ENCODE results near the gene ARRDC1.
"Not testable (repeated sequence)": the region's sequence is repeated elsewhere in the genome, so short reads cannot be mapped to it uniquely, and the experiment has no call there.

ARRDC1 gene

GRCh38 chr9:137583347-137583746 lies 22.1 kb upstream of the ARRDC1 start:
- DNase-seq: no peak

- DNase-seq: no peak
Measured at GRCh38 chr9:137583957-137584356, 21.5 kb upstream of the ARRDC1 start.

GRCh38 chr9:137586854-137587253 lies 18.6 kb upstream of the ARRDC1 start:
- DNase-seq: no peak

DNA sequence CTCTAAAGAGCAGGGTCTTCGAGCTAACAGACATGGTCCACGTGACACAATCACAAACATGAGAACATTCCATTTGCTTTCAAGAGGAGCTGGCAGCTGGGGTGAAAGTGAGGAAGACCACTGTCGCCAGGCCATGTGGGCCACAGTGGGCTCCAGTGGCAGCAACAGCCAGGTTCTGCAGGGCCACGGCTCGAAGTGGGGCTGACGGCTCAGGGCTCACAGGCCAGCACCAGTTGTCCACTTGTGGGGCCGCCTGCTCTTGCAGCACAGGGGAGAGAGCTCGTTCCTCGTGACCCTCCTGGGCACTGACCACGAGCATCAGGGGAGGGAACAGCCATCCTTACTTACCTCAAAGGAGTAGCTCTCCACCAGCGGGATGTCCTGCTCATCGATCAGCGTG lies 17.2 kb upstream of the ARRDC1 start:
- no peak for DNase-seq

DNA sequence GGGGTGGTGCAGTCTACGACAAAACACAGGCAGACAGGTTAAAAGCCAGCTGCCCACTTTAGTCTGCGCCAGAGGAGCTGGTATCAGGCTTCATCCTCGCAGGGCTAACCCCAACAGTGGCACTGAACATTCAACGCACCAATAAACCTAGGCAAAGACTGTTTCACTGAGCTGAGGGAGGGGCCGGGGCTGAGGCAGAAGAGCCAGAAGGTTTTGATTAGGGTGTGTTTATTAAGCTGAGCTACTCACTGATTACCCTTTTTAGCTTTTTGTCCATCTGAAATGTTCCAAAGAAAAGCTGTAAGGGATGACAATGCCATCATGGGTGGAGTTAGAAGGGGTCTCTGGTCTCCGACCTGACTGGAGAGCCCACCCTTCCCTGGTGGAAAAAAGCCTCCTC lies 16.6 kb upstream of the ARRDC1 start:
- DNase-seq: no peak

- no peak for DNase-seq
Measured at GRCh38 chr9:137589441-137590122, 15.9 kb upstream of the ARRDC1 start.

GRCh38 chr9:137590123-137590468 lies 15.4 kb upstream of the ARRDC1 start:
- no peak for DNase-seq

DNA sequence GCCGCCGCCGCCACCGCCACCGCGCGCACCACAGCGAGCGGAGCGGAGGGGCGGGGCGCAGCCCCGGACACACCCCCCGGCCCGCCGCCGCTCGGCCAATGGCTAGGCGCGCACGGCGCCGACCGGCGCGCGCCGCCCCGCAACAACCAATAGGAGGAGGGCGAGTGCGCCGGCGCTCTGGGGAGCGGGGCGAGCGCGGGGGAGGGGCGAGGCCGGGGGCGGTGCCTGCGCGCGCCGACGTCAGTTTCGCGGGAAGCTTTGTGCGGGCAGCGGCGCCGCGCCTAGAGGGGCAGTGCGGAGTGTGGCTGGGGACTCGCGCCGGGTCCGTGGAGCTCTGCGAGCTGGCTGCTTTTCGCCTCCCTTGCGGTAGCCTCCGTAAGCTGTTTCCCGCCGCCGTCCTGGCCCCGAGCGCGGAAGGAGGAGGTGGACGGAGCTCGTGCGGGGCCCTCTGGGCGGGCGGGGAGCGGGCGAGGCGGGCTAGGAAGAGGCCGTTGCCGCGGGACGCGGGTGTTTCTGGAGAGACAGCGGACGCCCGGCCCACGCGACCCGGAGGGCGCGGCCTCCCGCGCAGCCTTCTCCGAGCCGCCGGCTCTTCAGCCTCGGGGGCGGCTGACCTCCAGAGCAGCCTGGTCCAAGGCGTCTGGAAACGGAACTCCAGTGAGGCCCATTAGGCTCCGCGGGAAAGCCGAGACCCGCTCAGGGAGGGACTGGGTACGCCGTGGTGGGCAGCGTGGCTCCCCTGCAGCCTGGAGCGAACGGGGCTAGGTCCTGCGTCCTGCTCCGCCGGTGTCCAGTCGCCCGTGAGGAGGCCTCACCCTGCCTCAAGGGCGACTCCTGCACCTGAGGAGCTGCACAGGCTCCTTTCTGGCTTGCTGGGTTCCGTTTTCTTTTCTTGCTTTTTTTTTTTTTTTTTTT lies 14.8 kb upstream of the ARRDC1 start, which contains the start of gene ZMYND19:
Gene ZMYND19 (minus strand): TSS at position 44 of the 915 bp plus-strand sequence. CDS start 249 bp downstream, outside the sequence.
- DNase-seq: peak in 49 of 51 donors; percentile 20 to 87 (median 72)

GRCh38 chr9:137592767-137593166 lies 12.7 kb upstream of the ARRDC1 start:
- no peak for DNase-seq

DNA sequence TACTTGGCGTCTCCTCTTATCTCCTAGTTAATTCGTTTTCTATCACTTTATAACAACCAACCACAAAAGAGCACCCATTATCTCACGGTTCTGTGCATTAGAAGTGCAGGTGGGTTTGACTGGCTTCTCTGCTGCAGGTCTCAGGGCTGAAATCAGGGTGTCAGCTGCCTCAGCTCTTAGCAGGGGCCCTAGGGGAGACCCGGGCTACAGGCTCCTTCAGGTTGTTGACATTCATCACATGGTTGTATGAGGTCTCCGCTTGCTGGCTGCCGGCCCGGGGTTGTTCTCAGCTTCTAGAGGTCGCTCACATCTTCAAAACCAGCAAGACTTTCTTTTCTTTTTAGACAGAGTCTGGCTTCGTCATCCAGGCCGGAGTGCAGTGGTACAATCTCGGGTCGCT lies 12.3 kb upstream of the ARRDC1 start:
- DNase-seq: peak in 2 of 51 donors; percentile 20 to 33

GRCh38 chr9:137596577-137596976 lies 8.9 kb upstream of the ARRDC1 start:
- not testable (repeated sequence) for DNase-seq

- DNase-seq: no peak
Measured at GRCh38 chr9:137598943-137599342, 6.5 kb upstream of the ARRDC1 start.

DNA sequence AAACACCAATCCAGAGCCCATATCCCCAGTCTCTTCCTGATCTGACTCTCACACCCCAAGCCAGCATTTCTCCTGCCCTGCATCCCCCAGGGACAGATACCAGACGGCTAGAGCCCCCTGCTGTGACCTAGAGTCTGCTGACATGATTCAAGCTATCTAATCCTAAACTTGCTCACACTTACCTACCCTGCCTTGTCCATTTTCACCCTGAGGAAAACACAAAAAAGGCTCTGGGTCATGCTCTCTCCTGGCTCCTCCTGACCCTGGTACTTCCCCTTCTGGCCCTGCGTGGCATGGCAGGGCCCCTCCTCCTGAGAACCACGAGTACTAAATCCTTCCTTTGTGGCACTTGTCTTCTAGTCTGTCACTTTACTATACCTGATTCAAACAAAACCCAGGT lies 2.8 kb upstream of the ARRDC1 start:
- no peak for DNase-seq

GRCh38 chr9:137603879-137604278 lies 1.6 kb upstream of the ARRDC1 start:
- DNase-seq: no peak

- no peak for DNase-seq
Measured at GRCh38 chr9:137604345-137605086, 970 bp upstream of the ARRDC1 start.

DNA sequence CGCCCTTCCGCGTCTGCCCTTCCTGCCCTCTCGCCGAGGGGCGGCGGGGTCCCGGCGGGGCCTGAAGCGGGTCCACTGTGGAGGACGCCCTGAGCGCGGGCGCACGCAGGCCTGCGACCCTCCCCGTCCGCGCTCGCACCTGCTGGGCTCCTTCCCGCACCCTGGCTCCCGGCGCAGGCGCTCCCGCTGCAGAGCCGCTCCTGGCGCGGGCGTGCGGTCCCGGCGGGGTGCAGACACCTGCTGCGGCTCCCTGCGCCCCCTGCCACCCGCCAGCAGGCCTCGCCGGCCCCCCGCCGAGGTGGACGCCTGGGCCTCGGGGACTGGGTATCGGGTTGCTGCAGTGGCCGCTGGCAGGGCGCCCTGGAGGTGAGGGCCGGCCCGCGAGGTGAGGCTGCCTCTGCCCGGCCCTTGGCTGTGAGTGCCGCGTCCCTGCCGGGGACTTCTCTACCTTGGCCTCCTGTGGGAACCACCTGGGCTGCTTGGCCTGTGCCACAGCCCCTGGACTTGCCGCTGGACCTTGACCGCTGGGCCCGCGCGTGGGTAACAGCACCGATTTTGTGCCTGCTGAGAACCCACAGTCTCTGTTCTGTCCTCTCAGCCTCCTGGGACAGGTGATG lies 627 bp downstream of the ARRDC1 start:
- no peak for DNase-seq

- no peak for DNase-seq
Measured at GRCh38 chr9:137606734-137607138, 1.2 kb downstream of the ARRDC1 start.

GRCh38 chr9:137607141-137607857 lies 1.8 kb downstream of the ARRDC1 start:
- DNase-seq: no peak

DNA sequence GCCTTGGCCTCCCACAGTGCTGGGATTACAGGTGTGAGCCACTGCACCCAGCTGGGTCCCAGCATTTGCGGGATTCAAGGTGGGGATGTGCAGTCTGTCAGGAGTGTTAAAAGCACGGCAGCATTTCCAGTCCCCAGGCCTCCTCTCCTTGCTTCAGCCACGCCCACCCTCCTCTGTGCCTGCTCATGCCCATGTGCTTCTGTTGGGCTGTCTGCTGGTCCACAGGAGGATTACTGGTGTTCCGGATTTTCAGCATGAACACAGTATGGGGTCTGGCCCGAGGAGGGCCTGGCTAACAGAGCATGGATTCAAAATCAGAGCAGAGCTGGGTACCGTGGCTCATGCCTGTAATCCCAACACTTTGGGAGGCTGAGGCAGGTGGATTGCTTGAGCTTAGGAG lies 5.5 kb downstream of the ARRDC1 start:
- DNase-seq: no peak

GRCh38 chr9:137611623-137612609 lies 6.4 kb downstream of the ARRDC1 start:
- no peak for DNase-seq

Data from hypothalamus (tissue), 51 donors.